Transverse colon (tissue), 4 donors: Measurements from ENCODE around the gene IGSF9. TPM values are rescaled to one million over a fixed set of nuclear protein-coding genes. Genes with fewer than 3 reads are reported as not detected.
A peak's percentile ranks its signal among the peaks of the same experiment; 100 is the strongest.

Experiments used
- DNase-seq: peaks from one replicate; pipeline ENCODE4 v3.0.0-alpha.2; 2019
- H3K27ac ChIP-seq, 4 donors: fragments of 200-600 bp; sonication (generic); 2 replicates each; pipeline ENCODE4 v1.5.1; 2016 to 2018; ENCODE audit warnings: inconsistent platforms in 4 of 4
- H3K27me3 ChIP-seq: fragments of 200-600 bp; sonication (generic); 2 replicates; pipeline ENCODE4 v1.5.1; 2017; ENCODE audit warnings: inconsistent platforms
- H3K36me3 ChIP-seq, 4 donors: fragments of 200-600 bp; sonication (generic); 2 replicates each; pipeline ENCODE4 v1.5.1; 2017 to 2019; ENCODE audit warnings: inconsistent platforms in 4 of 4
- H3K4me1 ChIP-seq, 4 donors: fragments of 200-600 bp; sonication (generic); 2 replicates each; pipeline ENCODE4 v1.5.1; 2017 to 2020; ENCODE audit warnings: inconsistent platforms in 4 of 4
- H3K4me3 ChIP-seq, 4 donors: fragments of 200-600 bp; sonication (generic); 1 replicate in 1 of 4; 2 replicates in 3 of 4; pipeline versions ENCODE4 v1.5.1 to v1.6.1; 2017 to 2019; ENCODE audit warnings: inconsistent platforms in 4 of 4
- H3K9me3 ChIP-seq, 2 donors: fragments of 200-600 bp; sonication (generic); 2 replicates each; pipeline ENCODE4 v1.5.1; 2017 to 2019; ENCODE audit warnings: inconsistent platforms in 2 of 2
- EP300 ChIP-seq: sonication (generic); formaldehyde crosslinking; IDR thresholded peaks from one replicate; pipeline ENCODE4 v1.6.1; 2017; ENCODE audit warnings: antibody characterized with exemption, low read depth
- POLR2A ChIP-seq: fragments of 450-650 bp; IDR thresholded peaks from one replicate; pipeline ENCODE4 v1.6.1; 2016; ENCODE audit warnings: antibody characterized with exemption, mild to moderate bottlenecking, moderate library complexity
- POLR2AphosphoS5 ChIP-seq, 3 donors: sonication (generic); formaldehyde crosslinking; IDR thresholded peaks; one replicate each; pipeline ENCODE4 v1.6.1; 2016; ENCODE audit warnings: antibody characterized with exemption in 3 of 3
- WGBS, 2 donors: methylation state at CpG; one replicate each; pipeline ENCODE4 v1.1.5; 2018; ENCODE audit warnings: low coverage in 1 of 2; 5-methylcytosine and 5-hydroxymethylcytosine counted together
- in situ Hi-C, 4 donors: fragments of 200-750 bp; cut with MboI; loops; one replicate each; pipeline versions ENCODE4 v1.15.0 to v1.15.1; 2017; ENCODE audit warnings: low sequenced_read_pairs in 3 of 4, low pct_ligation_motif_present in 1 of 4, low pct_unique_long_range_greater_than_20kb in 1 of 4
- intact Hi-C: fragments of 100-400 bp; cut with DNase I; formaldehyde crosslinking; loops from one replicate; pipeline ENCODE4 v1.15.1; 2023; ENCODE audit warnings: low total_unique reads
- total RNA-seq, 4 donors: library from RNA; depleted of rRNA; stranded (reverse); fragments of >200 nt; gene quantifications; one replicate each; pipeline ENCODE4 v1.1.0, GENCODE V29; 2016
- TF ChIP-seq, protein P1 (sequence below), 5 experiments: fragments of 200-600 bp in 3 of 5; fragments of 450-650 bp in 2 of 5; sonication (generic) in 3 of 5; IDR thresholded peaks; 1 replicate in 2 of 5; 2 replicates in 3 of 5; pipeline ENCODE4 v1.5.1; 2016 to 2017; ENCODE audit warnings: antibody characterized with exemption in 5 of 5, inconsistent platforms in 3 of 5, mild to moderate bottlenecking in 2 of 5, moderate library complexity in 1 of 5

Gene IGSF9, protein sequence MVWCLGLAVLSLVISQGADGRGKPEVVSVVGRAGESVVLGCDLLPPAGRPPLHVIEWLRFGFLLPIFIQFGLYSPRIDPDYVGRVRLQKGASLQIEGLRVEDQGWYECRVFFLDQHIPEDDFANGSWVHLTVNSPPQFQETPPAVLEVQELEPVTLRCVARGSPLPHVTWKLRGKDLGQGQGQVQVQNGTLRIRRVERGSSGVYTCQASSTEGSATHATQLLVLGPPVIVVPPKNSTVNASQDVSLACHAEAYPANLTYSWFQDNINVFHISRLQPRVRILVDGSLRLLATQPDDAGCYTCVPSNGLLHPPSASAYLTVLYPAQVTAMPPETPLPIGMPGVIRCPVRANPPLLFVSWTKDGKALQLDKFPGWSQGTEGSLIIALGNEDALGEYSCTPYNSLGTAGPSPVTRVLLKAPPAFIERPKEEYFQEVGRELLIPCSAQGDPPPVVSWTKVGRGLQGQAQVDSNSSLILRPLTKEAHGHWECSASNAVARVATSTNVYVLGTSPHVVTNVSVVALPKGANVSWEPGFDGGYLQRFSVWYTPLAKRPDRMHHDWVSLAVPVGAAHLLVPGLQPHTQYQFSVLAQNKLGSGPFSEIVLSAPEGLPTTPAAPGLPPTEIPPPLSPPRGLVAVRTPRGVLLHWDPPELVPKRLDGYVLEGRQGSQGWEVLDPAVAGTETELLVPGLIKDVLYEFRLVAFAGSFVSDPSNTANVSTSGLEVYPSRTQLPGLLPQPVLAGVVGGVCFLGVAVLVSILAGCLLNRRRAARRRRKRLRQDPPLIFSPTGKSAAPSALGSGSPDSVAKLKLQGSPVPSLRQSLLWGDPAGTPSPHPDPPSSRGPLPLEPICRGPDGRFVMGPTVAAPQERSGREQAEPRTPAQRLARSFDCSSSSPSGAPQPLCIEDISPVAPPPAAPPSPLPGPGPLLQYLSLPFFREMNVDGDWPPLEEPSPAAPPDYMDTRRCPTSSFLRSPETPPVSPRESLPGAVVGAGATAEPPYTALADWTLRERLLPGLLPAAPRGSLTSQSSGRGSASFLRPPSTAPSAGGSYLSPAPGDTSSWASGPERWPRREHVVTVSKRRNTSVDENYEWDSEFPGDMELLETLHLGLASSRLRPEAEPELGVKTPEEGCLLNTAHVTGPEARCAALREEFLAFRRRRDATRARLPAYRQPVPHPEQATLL
- total RNA-seq: 100 to 1,000 TPM in 1 of 4 donors, 10 to 100 TPM in 3; 40.7 to 137 (median 81.3) TPM

DNA sequence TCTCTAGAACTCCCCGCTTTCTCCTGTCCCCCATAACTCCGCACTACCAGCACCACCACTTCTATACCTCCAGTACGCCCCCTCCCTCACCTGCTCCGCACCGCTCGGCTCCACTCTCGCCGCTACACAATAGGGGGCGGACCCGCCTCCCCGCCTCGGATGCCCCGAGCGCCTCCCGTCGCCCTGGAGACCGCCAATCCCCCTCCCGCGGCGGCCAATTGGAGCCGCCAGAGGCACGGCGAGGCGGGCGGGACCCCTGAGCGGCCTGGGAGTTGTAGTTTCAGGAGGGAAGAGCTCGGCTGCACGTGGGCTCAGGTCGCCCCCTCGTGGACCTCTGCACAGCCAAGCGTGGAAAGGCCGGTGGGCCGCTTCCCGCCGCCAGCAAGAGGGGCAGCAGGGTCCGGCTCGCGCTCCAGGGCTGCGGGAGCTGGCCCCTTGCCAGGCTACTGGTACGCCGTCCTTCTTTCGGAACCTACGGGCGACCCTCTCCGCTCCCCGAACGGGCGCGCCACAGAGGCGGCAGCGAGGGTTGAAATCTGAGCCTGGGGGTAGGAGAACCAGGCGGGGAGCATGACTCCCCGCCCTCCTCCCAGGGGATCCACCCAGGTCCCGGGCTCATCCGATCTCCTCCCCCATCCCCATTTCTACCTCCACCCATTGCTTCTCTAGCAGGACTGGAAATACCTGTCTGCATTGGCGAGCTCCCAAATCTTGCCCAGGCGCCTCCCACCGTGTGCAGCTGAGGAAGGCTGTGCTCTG, at the start of gene IGSF9:
Gene IGSF9, minus strand, starts transcription at position 131 of the 759 bp plus-strand sequence. CDS start 2,159 bp downstream, outside the sequence.
- intact Hi-C loops (no loop called here), in situ Hi-C loops (no loop called here)
- Histone ChIP-seq H3K9me3 (no peaks in the 10 kb centered on the region), H3K4me1 (peaks cover 7 to 57% (median 39%) of the 10 kb centered on the region in 4 donors), H3K4me3 (peak within 1 kb of the TSS; percentile 12 to 53 (median 43)), H3K27me3 (peaks cover 14% of the 10 kb centered on the region), H3K36me3 (no peaks in the 10 kb centered on the region), H3K27ac (peak within 1 kb of the TSS; percentile 42 to 75 (median 63))
- no peak for TF ChIP-seq POLR2A
- TF ChIP-seq POLR2AphosphoS5 (IDR thresholded peaks at IDR 0.05): peak in 2 of 3 donors; percentile 72 to 79
- TF ChIP-seq, protein P1, sequence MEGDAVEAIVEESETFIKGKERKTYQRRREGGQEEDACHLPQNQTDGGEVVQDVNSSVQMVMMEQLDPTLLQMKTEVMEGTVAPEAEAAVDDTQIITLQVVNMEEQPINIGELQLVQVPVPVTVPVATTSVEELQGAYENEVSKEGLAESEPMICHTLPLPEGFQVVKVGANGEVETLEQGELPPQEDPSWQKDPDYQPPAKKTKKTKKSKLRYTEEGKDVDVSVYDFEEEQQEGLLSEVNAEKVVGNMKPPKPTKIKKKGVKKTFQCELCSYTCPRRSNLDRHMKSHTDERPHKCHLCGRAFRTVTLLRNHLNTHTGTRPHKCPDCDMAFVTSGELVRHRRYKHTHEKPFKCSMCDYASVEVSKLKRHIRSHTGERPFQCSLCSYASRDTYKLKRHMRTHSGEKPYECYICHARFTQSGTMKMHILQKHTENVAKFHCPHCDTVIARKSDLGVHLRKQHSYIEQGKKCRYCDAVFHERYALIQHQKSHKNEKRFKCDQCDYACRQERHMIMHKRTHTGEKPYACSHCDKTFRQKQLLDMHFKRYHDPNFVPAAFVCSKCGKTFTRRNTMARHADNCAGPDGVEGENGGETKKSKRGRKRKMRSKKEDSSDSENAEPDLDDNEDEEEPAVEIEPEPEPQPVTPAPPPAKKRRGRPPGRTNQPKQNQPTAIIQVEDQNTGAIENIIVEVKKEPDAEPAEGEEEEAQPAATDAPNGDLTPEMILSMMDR (IDR thresholded peaks at IDR 0.05): peak; percentile 33 to 60 (median 40)
- no peak for TF ChIP-seq EP300
- DNase-seq: peak; percentile 92
- 3 to 6% methylated on average over 6 to 50 of the region's 58 CpGs for WGBS, 2 donors

DNA sequence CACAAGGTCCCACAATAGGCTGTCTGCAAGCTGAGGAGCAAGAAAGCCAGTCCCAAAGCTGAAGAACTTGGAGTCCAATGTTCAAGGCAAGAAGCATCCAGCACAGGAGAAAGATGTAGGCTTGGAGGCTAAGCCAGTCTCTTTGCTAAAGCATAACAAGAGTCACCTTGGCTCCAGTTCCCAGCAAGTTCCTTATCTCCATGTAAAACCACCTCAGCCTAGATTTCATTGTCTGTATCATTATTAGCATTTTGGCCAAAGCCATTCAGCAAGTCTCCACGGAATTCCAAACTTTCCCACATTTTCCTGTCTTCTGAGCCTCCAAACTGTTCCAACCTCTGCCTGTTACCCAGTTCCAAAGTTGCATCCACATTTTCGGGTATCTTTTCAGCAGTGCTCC, 49.5 kb upstream of the IGSF9 start:
- no peak overlapping the region for H3K4me3 ChIP-seq
- H3K27me3 ChIP-seq: no peaks in the 10 kb centered on the region
- H3K36me3 ChIP-seq: no peaks in the 10 kb centered on the region
- WGBS, 2 donors: 83% methylated on average over 2 of the region's 2 CpGs
- in situ Hi-C loops: no loop called here
- TF ChIP-seq POLR2A (no peak), EP300 (no peak), POLR2AphosphoS5 (IDR thresholded peaks at IDR 0.05) (no peak)
- peaks cover 0 to 10% (median 2%) of the 10 kb centered on the region in 4 donors for H3K4me1 ChIP-seq
- H3K27ac ChIP-seq: no peak overlapping the region
- intact Hi-C loops: no loop called here
- H3K9me3 ChIP-seq: no peaks in the 10 kb centered on the region
- DNase-seq: no peak

DNA sequence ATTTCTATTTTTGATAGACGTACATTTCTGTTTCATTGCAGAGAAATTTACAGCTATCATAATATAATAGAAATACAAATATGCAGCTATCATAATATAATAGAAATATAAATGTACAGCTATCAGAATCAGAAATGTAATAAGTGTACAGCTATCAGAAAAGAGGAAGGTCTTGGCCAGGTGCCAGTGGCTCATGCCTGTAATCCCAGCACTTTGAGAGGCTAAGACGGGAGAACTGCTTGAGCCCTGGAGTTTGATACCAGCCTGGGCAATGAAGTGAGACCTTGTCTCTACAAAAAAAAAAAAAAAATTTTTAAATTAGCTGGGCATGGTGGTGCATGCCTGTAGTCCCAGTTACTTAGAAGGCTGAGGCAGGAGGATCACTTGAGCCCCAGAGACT, 48.5 kb upstream of the IGSF9 start:
- no peaks in the 10 kb centered on the region for H3K36me3 ChIP-seq
- H3K27me3 ChIP-seq: no peaks in the 10 kb centered on the region
- no peak overlapping the region for H3K27ac ChIP-seq
- WGBS, 2 donors: 38 to 58% methylated on average over 2 of the region's 2 CpGs
- in situ Hi-C loops (no loop called here), intact Hi-C loops (no loop called here)
- no peak for DNase-seq
- H3K9me3 ChIP-seq: no peaks in the 10 kb centered on the region
- no peak for TF ChIP-seq POLR2AphosphoS5 (IDR thresholded peaks at IDR 0.05)
- TF ChIP-seq, protein P1 (IDR thresholded peaks at IDR 0.05): no peak
- TF ChIP-seq POLR2A: no peak
- no peak for TF ChIP-seq EP300
- H3K4me1 ChIP-seq: peaks cover 0 to 10% (median 2%) of the 10 kb centered on the region in 4 donors
- no peak overlapping the region for H3K4me3 ChIP-seq

DNA sequence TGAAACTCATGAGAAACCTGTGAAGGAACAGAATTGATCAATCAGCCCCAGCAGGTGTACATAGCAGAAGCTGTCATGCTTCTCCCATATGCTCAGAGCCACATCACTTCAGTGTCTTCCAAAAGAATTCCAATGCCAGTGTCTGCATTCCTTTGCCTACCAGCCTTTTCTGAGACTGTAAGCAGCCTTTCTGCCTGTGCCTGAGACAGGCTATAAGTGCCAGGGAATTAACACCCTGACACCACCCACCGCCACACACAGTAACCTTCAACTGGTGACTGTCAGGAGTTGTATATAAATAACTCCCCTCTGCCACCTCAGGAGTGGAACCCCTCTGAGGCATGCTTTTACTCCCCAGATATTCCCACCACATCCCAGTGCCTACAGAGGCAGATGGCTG, 46.7 kb upstream of the IGSF9 start:
- H3K4me1 ChIP-seq: peaks cover 0 to 10% (median 2%) of the 10 kb centered on the region in 4 donors
- 94% methylated on average over 1 of the region's 1 CpG; no CpG with 5 or more reads in 1 of the 2 donors for WGBS, 2 donors
- intact Hi-C loops (no loop called here), in situ Hi-C loops (no loop called here)
- no peaks in the 10 kb centered on the region for H3K9me3 ChIP-seq
- DNase-seq: no peak
- H3K27ac ChIP-seq: no peak overlapping the region
- TF ChIP-seq POLR2A (no peak), POLR2AphosphoS5 (IDR thresholded peaks at IDR 0.05) (no peak), EP300 (no peak)
- TF ChIP-seq, protein P1 (IDR thresholded peaks at IDR 0.05): no peak
- no peaks in the 10 kb centered on the region for H3K27me3 ChIP-seq
- no peak overlapping the region for H3K4me3 ChIP-seq
- H3K36me3 ChIP-seq: no peaks in the 10 kb centered on the region
